Measurements from ENCODE around the gene KRTAP4-9.

- TF ChIP-seq YY1 (IDR thresholded peaks at IDR 0.05; ENCODE audit: insufficient read depth, insufficient read length) (no peak), ZNF274 (IDR thresholded peaks at IDR 0.05; ENCODE audit: low read depth, low read length) (no peak), SUZ12 (IDR thresholded peaks at IDR 0.05; ENCODE audit: extremely low read depth, insufficient read depth, insufficient read length) (no peak)
Observed at GRCh38 chr17:41153856-41154255, 48.7 kb downstream of the KRTAP4-9 start.

Measured in NT2/D1 (cell line).